ENCODE measurements around the gene RPSA.
"Not testable (repeated sequence)": the region's sequence is repeated elsewhere in the genome, so short reads cannot be mapped to it uniquely, and the experiment has no call there.

Gene RPSA

GRCh38 chr3:39423436-39423970 lies 17.0 kb downstream of the RPSA start:
- no peak for DNase-seq

GRCh38 chr3:39426312-39426711 lies 19.8 kb downstream of the RPSA start:
- no peak for DNase-seq

- no peak for DNase-seq
These were observed 21.0 kb downstream of the RPSA start for GRCh38 chr3:39427506-39427905.

GRCh38 chr3:39428745-39429201 lies 22.3 kb downstream of the RPSA start:
- DNase-seq: no peak

- no peak for DNase-seq
These were observed 22.9 kb downstream of the RPSA start for GRCh38 chr3:39429466-39429865.

- no peak for DNase-seq
These were observed 25.8 kb downstream of the RPSA start for GRCh38 chr3:39432342-39432741.

GRCh38 chr3:39433642-39434041 lies 27.1 kb downstream of the RPSA start:
- DNase-seq: no peak

GRCh38 chr3:39434574-39434973 lies 28.1 kb downstream of the RPSA start:
- DNase-seq: no peak

GRCh38 chr3:39435006-39435748 lies 28.7 kb downstream of the RPSA start:
- DNase-seq: no peak

- DNase-seq: no peak
These were observed 32.4 kb downstream of the RPSA start for GRCh38 chr3:39438880-39439279.

- DNase-seq: no peak
These were observed 33.8 kb downstream of the RPSA start for GRCh38 chr3:39440316-39440715.

- no peak for DNase-seq
These were observed 37.0 kb downstream of the RPSA start for GRCh38 chr3:39443530-39443929.

GRCh38 chr3:39445927-39446326 lies 39.4 kb downstream of the RPSA start:
- no peak for DNase-seq

GRCh38 chr3:39446444-39446843 lies 39.9 kb downstream of the RPSA start:
- DNase-seq: no peak

GRCh38 chr3:39447637-39448483 lies 41.3 kb downstream of the RPSA start:
- peak; percentile 90 for DNase-seq

GRCh38 chr3:39448506-39449233 lies 42.1 kb downstream of the RPSA start:
- no peak for DNase-seq

- no peak for DNase-seq
These were observed 43.3 kb downstream of the RPSA start for GRCh38 chr3:39449796-39450195.

- no peak for DNase-seq
These were observed 46.6 kb downstream of the RPSA start for GRCh38 chr3:39453134-39453533.

- not testable (repeated sequence) for DNase-seq
These were observed 47.4 kb downstream of the RPSA start for GRCh38 chr3:39453872-39454271.

GRCh38 chr3:39454591-39455217 lies 48.2 kb downstream of the RPSA start:
- DNase-seq: no peak

GRCh38 chr3:39456159-39456558 lies 49.6 kb downstream of the RPSA start:
- no peak for DNase-seq

GRCh38 chr3:39457361-39457760 lies 50.8 kb downstream of the RPSA start:
- no peak for DNase-seq

- not testable (repeated sequence) for DNase-seq
These were observed 52.1 kb downstream of the RPSA start for GRCh38 chr3:39458579-39458978.

Measured in midbrain (tissue), 1 donor.